NOMO-1 treated with dmso at 0.1 percent for 144 hours (cell line): ENCODE data around the gene BAIAP3.

ENCODE experiments used
- DNase-seq: peaks from one replicate; lab custom pipeline; 2025; ENCODE audit not compliant: unreplicated experiment; lab: John Stamatoyannopoulos, UW

The BAIAP3 gene

DNA sequence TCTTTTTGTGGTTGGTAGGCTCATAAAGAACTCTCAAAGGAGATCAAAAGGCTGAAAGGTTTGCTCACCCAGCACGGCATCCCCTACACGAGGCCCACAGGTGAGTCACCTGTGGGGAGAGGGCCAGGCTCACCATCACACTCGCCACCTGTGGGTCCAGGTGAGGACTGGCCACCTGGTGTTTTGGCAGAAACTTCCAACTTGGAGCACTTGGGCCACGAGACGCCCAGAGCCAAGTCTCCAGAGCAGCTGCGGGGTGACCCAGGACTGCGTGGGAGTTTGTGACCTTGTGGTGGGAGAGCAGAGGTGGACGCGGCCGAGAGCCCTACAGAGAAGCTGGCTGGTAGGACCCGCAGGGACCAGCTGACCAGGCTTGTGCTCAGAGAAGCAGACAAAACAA is 29.4 kb downstream of the BAIAP3 start:
- DNase-seq = no peak

GRCh38 chr16:1363501-1364041 is 30.1 kb downstream of the BAIAP3 start:
- peak; percentile 22 for DNase-seq

- DNase-seq = no peak
Measured at GRCh38 chr16:1364510-1364909, 31.1 kb downstream of the BAIAP3 start.

- DNase-seq = no peak
Measured at GRCh38 chr16:1366060-1366711, 32.7 kb downstream of the BAIAP3 start.

- no peak for DNase-seq
Measured at GRCh38 chr16:1366712-1367299, 33.4 kb downstream of the BAIAP3 start.

- DNase-seq = no peak
Measured at GRCh38 chr16:1367486-1368174, 34.2 kb downstream of the BAIAP3 start.

GRCh38 chr16:1371054-1371978 is 37.9 kb downstream of the BAIAP3 start:
- no peak for DNase-seq

- no peak for DNase-seq
Measured at GRCh38 chr16:1372292-1372950, 39.0 kb downstream of the BAIAP3 start.

- no peak for DNase-seq
Measured at GRCh38 chr16:1374418-1375297, 41.2 kb downstream of the BAIAP3 start.

GRCh38 chr16:1375298-1375640 is 41.8 kb downstream of the BAIAP3 start:
- no peak for DNase-seq

DNA sequence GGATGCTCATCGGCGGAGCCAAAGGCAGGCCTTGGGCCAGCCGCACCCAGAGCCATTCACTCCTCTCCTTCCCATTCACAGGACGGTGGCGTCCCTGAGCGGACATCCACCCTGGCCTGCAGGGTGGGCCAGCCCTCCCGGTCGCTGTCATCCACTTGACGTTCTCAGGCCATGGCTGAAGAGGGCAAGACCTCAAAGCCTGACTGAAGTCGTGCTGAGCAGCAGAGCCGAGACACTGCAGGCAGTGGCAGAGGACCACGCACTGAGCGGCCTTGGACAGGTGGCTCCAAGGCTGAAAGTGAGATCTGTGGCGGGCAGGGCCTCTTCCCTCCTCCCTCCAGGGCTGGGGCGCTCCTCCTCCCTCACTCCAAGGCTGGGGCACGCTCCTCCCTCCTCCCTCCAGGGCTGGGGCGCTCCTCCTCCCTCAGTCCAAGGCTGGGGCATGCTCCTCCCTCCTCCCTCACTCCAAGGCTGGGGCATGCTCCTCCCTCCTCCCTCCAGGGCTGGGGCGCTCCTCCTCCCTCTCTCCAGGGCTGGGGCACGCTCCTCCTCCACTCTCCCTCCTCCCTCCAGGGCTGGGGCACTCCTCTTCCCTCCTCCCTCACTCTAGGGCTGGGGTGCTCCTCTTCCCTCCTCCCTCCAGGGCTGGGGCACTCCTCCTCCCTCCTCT is 42.4 kb downstream of the BAIAP3 start:
- no peak for DNase-seq

GRCh38 chr16:1377406-1378010 is 44.1 kb downstream of the BAIAP3 start:
- DNase-seq = no peak

GRCh38 chr16:1378087-1378803 is 44.8 kb downstream of the BAIAP3 start:
- DNase-seq = no peak

GRCh38 chr16:1378804-1379303 is 45.4 kb downstream of the BAIAP3 start:
- peak; percentile 35 for DNase-seq

DNA sequence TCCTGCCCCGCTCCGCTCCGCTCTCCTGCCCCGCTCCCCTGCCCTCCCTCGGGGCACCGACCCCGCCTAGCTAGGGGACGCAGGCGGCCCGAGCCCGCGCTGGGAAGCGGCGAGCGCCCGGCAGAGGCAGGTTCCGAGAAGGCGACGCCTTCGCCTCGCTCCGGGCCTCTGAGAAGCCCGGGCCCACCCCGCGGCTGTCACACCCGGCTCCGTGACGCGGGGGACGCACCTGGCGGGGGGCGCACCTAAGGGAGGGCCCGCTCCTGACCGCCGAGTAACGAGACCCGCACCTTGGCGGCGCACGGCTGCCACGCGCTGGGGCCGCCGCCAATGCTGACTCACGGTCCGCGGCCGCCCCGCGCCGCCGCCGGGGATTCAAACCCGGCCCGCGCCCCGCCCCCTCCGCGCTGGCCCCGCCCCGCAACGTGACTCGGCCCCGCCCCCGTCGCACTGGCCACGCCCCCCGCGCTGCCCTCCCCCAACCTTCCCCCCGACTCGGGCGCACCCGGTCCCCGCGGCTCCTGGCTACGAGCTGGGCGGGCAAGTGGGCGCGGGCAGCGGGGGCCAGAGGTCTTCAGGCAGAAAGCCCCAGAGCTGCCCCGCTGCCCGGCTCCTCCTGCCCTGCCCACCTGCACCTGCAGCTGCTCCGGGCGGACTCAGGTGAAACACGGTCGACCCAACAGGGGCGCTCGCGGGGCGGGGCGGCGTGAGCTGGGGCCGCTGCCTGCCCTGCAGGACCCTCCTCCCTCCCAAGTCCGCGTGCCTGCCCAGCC is 46.0 kb downstream of the BAIAP3 start:
- DNase-seq = peak; percentile 21

- no peak for DNase-seq
Measured at GRCh38 chr16:1380195-1380594, 46.8 kb downstream of the BAIAP3 start.
